ENCODE measurements around the gene CLCN2. TPM values are rescaled to one million over a fixed set of nuclear protein-coding genes. Genes with fewer than 3 reads are reported as not detected.

Gene CLCN2
- total RNA-seq, 4 donors from 2014 or later: 1.8 to 3.4 (median 2.7) TPM

DNA sequence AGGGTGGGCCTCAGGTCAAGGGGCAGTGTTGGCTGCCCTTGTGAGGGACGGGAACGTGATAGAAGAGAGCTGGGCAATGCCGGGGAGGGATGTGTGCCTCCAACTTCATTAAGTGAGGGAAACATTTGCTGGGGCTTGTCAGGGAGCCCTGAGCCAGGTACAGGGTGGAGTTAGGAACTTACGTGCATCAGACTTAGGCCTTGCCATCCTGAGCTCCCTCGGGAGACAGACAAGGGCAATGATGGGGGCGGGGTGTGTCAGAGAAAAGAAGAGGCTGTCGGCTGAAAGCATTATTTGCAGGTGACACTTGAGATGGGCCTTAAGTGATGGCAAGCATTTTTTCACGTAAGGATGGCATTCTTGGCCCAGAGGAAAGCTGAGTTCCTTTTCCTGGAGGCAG is 22.4 kb downstream of the CLCN2 start:
- Histone ChIP-seq H3K4me3 (peak overlapping the region; percentile 84 to 97 (median 90)), H3K4me1 (peaks cover 38 to 64% (median 49%) of the 10 kb centered on the region in 4 donors), H3K36me3 (peaks cover 23 to 49% (median 43%) of the 10 kb centered on the region in 4 donors), H3K27me3 (no peaks in the 10 kb centered on the region), H3K9me3 (no peaks in the 10 kb centered on the region), H3K27ac (replicated peaks in 1 of 4) (peak overlapping the region; percentile 98 to 99 (median 99))
- no peak for DNase-seq (ENCODE audit: extremely low spot score)
- TF ChIP-seq CTCF (IDR thresholded peaks at IDR 0.05) (no peak), POLR2A (IDR thresholded peaks at IDR 0.05; ENCODE audit: low read depth) (no peak), EP300 (IDR thresholded peaks at IDR 0.05) (no peak), POLR2AphosphoS5 (IDR thresholded peaks at IDR 0.05) (no peak)
- 45% methylated on average over 8 of the region's 8 CpGs for WGBS
- intact Hi-C loops (cut with DNase I): no loop called here

- H3K4me1 ChIP-seq: peaks cover 38 to 64% (median 49%) of the 10 kb centered on the region in 4 donors
- TF ChIP-seq CTCF (IDR thresholded peaks at IDR 0.05): peak in 1 of 3 experiments; percentile 18
- TF ChIP-seq POLR2AphosphoS5 (IDR thresholded peaks at IDR 0.05): peak; percentile 80 to 89
- TF ChIP-seq EP300 (IDR thresholded peaks at IDR 0.05): no peak
- DNase-seq (ENCODE audit: extremely low spot score): no peak
- peak overlapping the region; percentile 84 to 97 (median 90) for H3K4me3 ChIP-seq
- peak overlapping the region; percentile 98 to 99 (median 99) for H3K27ac ChIP-seq (replicated peaks in 1 of 4)
- 3% methylated on average over 23 of the region's 37 CpGs for WGBS
- H3K27me3 ChIP-seq: no peaks in the 10 kb centered on the region
- H3K36me3 ChIP-seq: peaks cover 27 to 49% (median 43%) of the 10 kb centered on the region in 4 donors
- intact Hi-C loops (cut with DNase I): no loop called here
- H3K9me3 ChIP-seq: no peaks in the 10 kb centered on the region
Measured at GRCh38 chr3:184338511-184338945, 22.9 kb downstream of the CLCN2 start.

GRCh38 chr3:184337981-184338380 is 23.4 kb downstream of the CLCN2 start:
- no peak for TF ChIP-seq CTCF (IDR thresholded peaks at IDR 0.05)
- TF ChIP-seq POLR2AphosphoS5 (IDR thresholded peaks at IDR 0.05): no peak
- TF ChIP-seq POLR2A (IDR thresholded peaks at IDR 0.05; ENCODE audit: low read depth): no peak
- TF ChIP-seq EP300 (IDR thresholded peaks at IDR 0.05): no peak
- intact Hi-C loops (cut with DNase I): no loop called here
- DNase-seq (ENCODE audit: extremely low spot score): no peak
- no peaks in the 10 kb centered on the region for H3K27me3 ChIP-seq
- peak overlapping the region; percentile 84 to 97 (median 90) for H3K4me3 ChIP-seq
- peaks cover 28 to 49% (median 43%) of the 10 kb centered on the region in 4 donors for H3K36me3 ChIP-seq
- H3K27ac ChIP-seq (replicated peaks in 1 of 4): peak overlapping the region; percentile 98 to 99 (median 99)
- peaks cover 38 to 64% (median 49%) of the 10 kb centered on the region in 4 donors for H3K4me1 ChIP-seq
- no peaks in the 10 kb centered on the region for H3K9me3 ChIP-seq
- 44% methylated on average over 7 of the region's 7 CpGs for WGBS

DNA sequence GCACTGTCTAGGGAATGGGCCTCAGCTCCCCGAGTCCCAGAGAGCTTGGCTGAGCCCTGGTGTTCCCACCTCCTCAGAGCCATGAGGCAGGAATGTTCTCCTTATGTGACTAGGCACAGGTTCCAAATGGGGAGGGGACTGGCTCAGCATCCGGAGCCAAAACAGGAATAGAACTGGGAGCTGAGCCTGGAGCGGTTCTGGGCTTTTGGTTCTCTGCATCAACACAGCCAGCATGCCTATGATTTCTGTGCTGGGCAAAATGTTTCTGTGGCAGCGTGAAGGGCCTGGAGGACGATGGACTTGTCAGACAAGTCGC is 24.0 kb downstream of the CLCN2 start, which contains the start of gene FAM131A:
FAM131A (plus strand) TSS at position 202 of the 316 bp plus-strand sequence; CDS start at position 233, 31 bp downstream.
- peak; percentile 94 for DNase-seq (ENCODE audit: extremely low spot score)
- Histone ChIP-seq H3K4me1 (peaks cover 38 to 64% (median 53%) of the 10 kb centered on the region in 4 donors), H3K27ac (replicated peaks in 1 of 4) (peak within 1 kb of the TSS; percentile 98 to 99 (median 99)), H3K27me3 (no peaks in the 10 kb centered on the region), H3K36me3 (peaks cover 26 to 49% (median 43%) of the 10 kb centered on the region in 4 donors), H3K9me3 (no peaks in the 10 kb centered on the region), H3K4me3 (peak within 1 kb of the TSS; percentile 84 to 97 (median 90))
- TF ChIP-seq CTCF (IDR thresholded peaks at IDR 0.05): peak in 1 of 3 experiments; percentile 7
- peak; percentile 75 to 78 for TF ChIP-seq POLR2AphosphoS5 (IDR thresholded peaks at IDR 0.05)
- no peak for TF ChIP-seq POLR2A (IDR thresholded peaks at IDR 0.05; ENCODE audit: low read depth)
- TF ChIP-seq EP300 (IDR thresholded peaks at IDR 0.05): no peak
- 19% methylated on average over 6 of the region's 6 CpGs for WGBS
- intact Hi-C loops (cut with DNase I): no loop called here

Measured in esophagus muscularis mucosa (tissue), 4 donors.